Measurements from ENCODE around the gene SDF4.

SDF4 gene

GRCh38 chr1:1226566-1227362 lies 5.0 kb downstream of the SDF4 start:
- Histone ChIP-seq H3K79me2 (ENCODE audit: control insufficient read depth, insufficient read depth, low read length, poor library complexity) (peaks cover 8% of the 10 kb centered on the region), H4K12ac (ENCODE audit: low read depth, low read length) (no peak overlapping the region), H3K4me2 (ENCODE audit: low read length) (no peak overlapping the region), H2BK12ac (ENCODE audit: low read length) (no peak overlapping the region), H3K79me1 (ENCODE audit: low read length) (peaks cover 7% of the 10 kb centered on the region), H3K9ac (ENCODE audit: low read length) (no peak overlapping the region), H3K9me3 (ENCODE audit: insufficient read depth, low read depth, low read length) (peaks cover 6% of the 10 kb centered on the region), H3K27ac (ENCODE audit: low read depth, low read length) (no peak overlapping the region), H2AFZ (ENCODE audit: insufficient read depth, low read length, poor library complexity) (no peak overlapping the region), H3K36me3 (ENCODE audit: control insufficient read depth in 1 of 2, insufficient read depth in 2 of 2, low read length in 2 of 2) (peaks cover 60 to 72% of the 10 kb centered on the region in 2 experiments), H3K4me1 (ENCODE audit: control insufficient read depth in 1 of 2, insufficient read depth in 2 of 2, low read length in 2 of 2) (peaks cover 5 to 6% of the 10 kb centered on the region in 2 experiments), H3K27me3 (ENCODE audit: insufficient read depth, low read length) (no peaks in the 10 kb centered on the region), H3K4me3 (ENCODE audit: low read depth, low read length) (peak overlapping the region; percentile 36), H2AK5ac (ENCODE audit: low read length) (no peak overlapping the region), H3K4ac (ENCODE audit: low read depth, low read length) (no peak overlapping the region), H4K8ac (ENCODE audit: low read depth, low read length) (no peak overlapping the region), H3K23ac (ENCODE audit: low read length) (no peak overlapping the region), H3K18ac (ENCODE audit: low read length) (no peak overlapping the region), H2BK120ac (ENCODE audit: insufficient read depth, low read length, poor library complexity) (no peak overlapping the region), H2BK5ac (ENCODE audit: low read depth, low read length, poor library complexity) (no peak overlapping the region), H4K91ac (ENCODE audit: low read depth, low read length) (no peak overlapping the region), H3K14ac (ENCODE audit: low read length) (no peak overlapping the region)
- no CpG with 5 or more reads among the region's 44 CpGs for WGBS (ENCODE audit: extremely low coverage, insufficient coverage, insufficient read length)
- no peak for DNase-seq

- Histone ChIP-seq H3K36me3 (ENCODE audit: control insufficient read depth in 1 of 2, insufficient read depth in 2 of 2, low read length in 2 of 2) (peaks cover 68 to 79% of the 10 kb centered on the region in 2 experiments), H3K4ac (ENCODE audit: low read depth, low read length) (no peak overlapping the region), H4K8ac (ENCODE audit: low read depth, low read length) (no peak overlapping the region), H2AFZ (ENCODE audit: insufficient read depth, low read length, poor library complexity) (no peak overlapping the region), H3K4me2 (ENCODE audit: low read length) (no peak overlapping the region), H4K91ac (ENCODE audit: low read depth, low read length) (no peak overlapping the region), H3K23ac (ENCODE audit: low read length) (no peak overlapping the region), H3K9me3 (ENCODE audit: insufficient read depth, low read depth, low read length) (peaks cover 6% of the 10 kb centered on the region), H2BK12ac (ENCODE audit: low read length) (no peak overlapping the region), H3K27me3 (ENCODE audit: insufficient read depth, low read length) (no peaks in the 10 kb centered on the region), H3K79me2 (ENCODE audit: control insufficient read depth, insufficient read depth, low read length, poor library complexity) (no peaks in the 10 kb centered on the region), H2AK5ac (ENCODE audit: low read length) (no peak overlapping the region), H3K79me1 (ENCODE audit: low read length) (no peaks in the 10 kb centered on the region), H3K4me1 (ENCODE audit: control insufficient read depth in 1 of 2, insufficient read depth in 2 of 2, low read length in 2 of 2) (peaks cover 3% of the 10 kb centered on the region in 2 experiments), H2BK120ac (ENCODE audit: insufficient read depth, low read length, poor library complexity) (no peak overlapping the region), H2BK5ac (ENCODE audit: low read depth, low read length, poor library complexity) (no peak overlapping the region), H3K27ac (ENCODE audit: low read depth, low read length) (no peak overlapping the region), H3K9ac (ENCODE audit: low read length) (no peak overlapping the region), H3K14ac (ENCODE audit: low read length) (no peak overlapping the region), H4K12ac (ENCODE audit: low read depth, low read length) (no peak overlapping the region), H3K4me3 (ENCODE audit: low read depth, low read length) (peak overlapping the region; percentile 28), H3K18ac (ENCODE audit: low read length) (no peak overlapping the region)
- DNase-seq = no peak
- no CpG with 5 or more reads among the region's 18 CpGs for WGBS (ENCODE audit: extremely low coverage, insufficient coverage, insufficient read length)
Measured at GRCh38 chr1:1225913-1226312, 5.9 kb downstream of the SDF4 start.

GRCh38 chr1:1225238-1225845 lies 6.5 kb downstream of the SDF4 start:
- Histone ChIP-seq H3K9ac (ENCODE audit: low read length) (no peak overlapping the region), H3K4me3 (ENCODE audit: low read depth, low read length) (no peak overlapping the region), H3K4me2 (ENCODE audit: low read length) (no peak overlapping the region), H2BK5ac (ENCODE audit: low read depth, low read length, poor library complexity) (no peak overlapping the region), H3K9me3 (ENCODE audit: insufficient read depth, low read depth, low read length) (peaks cover 6% of the 10 kb centered on the region), H3K23ac (ENCODE audit: low read length) (no peak overlapping the region), H4K91ac (ENCODE audit: low read depth, low read length) (no peak overlapping the region), H2AFZ (ENCODE audit: insufficient read depth, low read length, poor library complexity) (no peak overlapping the region), H3K79me1 (ENCODE audit: low read length) (no peaks in the 10 kb centered on the region), H3K36me3 (ENCODE audit: control insufficient read depth in 1 of 2, insufficient read depth in 2 of 2, low read length in 2 of 2) (peaks cover 74 to 85% of the 10 kb centered on the region in 2 experiments), H3K27ac (ENCODE audit: low read depth, low read length) (no peak overlapping the region), H4K8ac (ENCODE audit: low read depth, low read length) (no peak overlapping the region), H4K12ac (ENCODE audit: low read depth, low read length) (no peak overlapping the region), H3K18ac (ENCODE audit: low read length) (no peak overlapping the region), H3K4me1 (ENCODE audit: control insufficient read depth in 1 of 2, insufficient read depth in 2 of 2, low read length in 2 of 2) (no peaks in the 10 kb centered on the region), H3K27me3 (ENCODE audit: insufficient read depth, low read length) (no peaks in the 10 kb centered on the region), H3K79me2 (ENCODE audit: control insufficient read depth, insufficient read depth, low read length, poor library complexity) (no peaks in the 10 kb centered on the region), H2BK12ac (ENCODE audit: low read length) (no peak overlapping the region), H2AK5ac (ENCODE audit: low read length) (no peak overlapping the region), H3K4ac (ENCODE audit: low read depth, low read length) (no peak overlapping the region), H3K14ac (ENCODE audit: low read length) (no peak overlapping the region), H2BK120ac (ENCODE audit: insufficient read depth, low read length, poor library complexity) (no peak overlapping the region)
- DNase-seq = no peak
- WGBS (ENCODE audit: extremely low coverage, insufficient coverage, insufficient read length) = no CpG with 5 or more reads among the region's 34 CpGs

GRCh38 chr1:1223891-1224290 lies 7.9 kb downstream of the SDF4 start:
- Histone ChIP-seq H3K23ac (ENCODE audit: low read length) (no peak overlapping the region), H3K9me3 (ENCODE audit: insufficient read depth, low read depth, low read length) (peaks cover 5% of the 10 kb centered on the region), H4K8ac (ENCODE audit: low read depth, low read length) (no peak overlapping the region), H3K9ac (ENCODE audit: low read length) (no peak overlapping the region), H2BK12ac (ENCODE audit: low read length) (no peak overlapping the region), H2BK5ac (ENCODE audit: low read depth, low read length, poor library complexity) (no peak overlapping the region), H3K27ac (ENCODE audit: low read depth, low read length) (no peak overlapping the region), H3K36me3 (ENCODE audit: control insufficient read depth in 1 of 2, insufficient read depth in 2 of 2, low read length in 2 of 2) (peaks cover 86 to 94% of the 10 kb centered on the region in 2 experiments), H3K4me3 (ENCODE audit: low read depth, low read length) (no peak overlapping the region), H3K4ac (ENCODE audit: low read depth, low read length) (no peak overlapping the region), H3K79me1 (ENCODE audit: low read length) (no peaks in the 10 kb centered on the region), H2AFZ (ENCODE audit: insufficient read depth, low read length, poor library complexity) (no peak overlapping the region), H4K12ac (ENCODE audit: low read depth, low read length) (no peak overlapping the region), H2AK5ac (ENCODE audit: low read length) (no peak overlapping the region), H3K27me3 (ENCODE audit: insufficient read depth, low read length) (no peaks in the 10 kb centered on the region), H3K14ac (ENCODE audit: low read length) (no peak overlapping the region), H3K18ac (ENCODE audit: low read length) (no peak overlapping the region), H2BK120ac (ENCODE audit: insufficient read depth, low read length, poor library complexity) (no peak overlapping the region), H3K79me2 (ENCODE audit: control insufficient read depth, insufficient read depth, low read length, poor library complexity) (no peaks in the 10 kb centered on the region), H3K4me2 (ENCODE audit: low read length) (no peak overlapping the region), H3K4me1 (ENCODE audit: control insufficient read depth in 1 of 2, insufficient read depth in 2 of 2, low read length in 2 of 2) (no peaks in the 10 kb centered on the region), H4K91ac (ENCODE audit: low read depth, low read length) (no peak overlapping the region)
- DNase-seq = no peak
- WGBS (ENCODE audit: extremely low coverage, insufficient coverage, insufficient read length) = no CpG with 5 or more reads among the region's 21 CpGs

Measured in trophoblast cell (in vitro differentiated cells and primary cell).